Keratinocyte (primary cell): Measurements from ENCODE around the gene TMEM18.

ENCODE experiments used
- CTCF ChIP-seq, 3 experiments: IDR thresholded peaks in 1 of 3; conservative IDR thresholded peaks in 1 of 3; optimal IDR thresholded peaks in 1 of 3; 2 replicates in 2 of 3; 3 replicates in 1 of 3; pipeline versions ENCODE3 to v1.5.1; 2011; ENCODE audit warnings: low read length in 3 of 3, mild to moderate bottlenecking in 3 of 3, moderate library complexity in 2 of 3, control low read depth in 1 of 3, inconsistent platforms in 1 of 3; ENCODE audit not compliant: insufficient read depth in 2 of 3; ENCODE audit errors: extremely low read depth in 1 of 3
- EZH2 ChIP-seq: IDR thresholded peaks from one replicate; pipeline ENCODE4 v1.6.1; 2012; ENCODE audit warnings: inconsistent platforms, mild to moderate bottlenecking, low read length, moderate library complexity

DNA sequence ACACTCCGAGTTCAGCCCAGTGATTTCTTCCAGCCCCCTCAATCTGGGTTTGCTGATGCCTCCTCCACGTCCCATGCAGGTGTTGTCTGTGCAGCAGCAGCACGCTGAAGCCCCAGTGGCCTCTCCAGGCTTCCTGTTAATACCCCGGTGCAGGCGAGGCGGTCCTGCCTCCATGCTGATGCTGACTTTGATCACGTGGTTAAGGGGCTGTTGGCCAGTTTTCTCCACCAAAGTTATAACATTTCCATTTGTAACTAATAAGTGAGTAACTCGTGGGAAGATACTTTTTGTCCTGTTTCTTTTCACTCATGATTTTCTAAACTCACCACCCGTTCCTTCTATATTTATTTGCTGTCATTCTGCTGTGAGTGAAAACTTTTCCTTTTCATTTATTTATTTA, 42.5 kb upstream of the TMEM18 start:
- TF ChIP-seq CTCF (optimal IDR thresholded peaks at IDR 0.05 in 1 of 3, IDR thresholded peaks at IDR 0.05 in 1 of 3, conservative IDR thresholded peaks at IDR 0.05 in 1 of 3; ENCODE audit: extremely low read depth in 1 of 3, insufficient read depth in 2 of 3, low read length in 3 of 3) (no peak), EZH2 (no peak)
